Keratinocyte (primary cell): Measurements from ENCODE around the gene CIDEB. TPM values are rescaled to one million over a fixed set of nuclear protein-coding genes. Genes with fewer than 3 reads are reported as not detected.

Experiments
- DNase-seq: peaks from one replicate; pipeline ENCODE4 v3.0.0-alpha.2; 2011; ENCODE audit warnings: low read depth, missing footprints, low spot score
- FAIRE-seq: peaks from 2 replicates; lab custom pipeline; 2011; peaks lifted over from hg19 to GRCh38; lab: Jason Lieb, UNC
- H2AFZ ChIP-seq: 2 replicates; pipeline ENCODE4 v1.6.0; 2012; ENCODE audit warnings: low read length, control low read depth, inconsistent platforms; ENCODE audit not compliant: control insufficient read depth
- H3K27ac ChIP-seq: 2 replicates; pipeline ENCODE4 v1.5.1; 2011; ENCODE audit warnings: low read length; ENCODE audit not compliant: control insufficient read depth, insufficient read depth
- H3K27me3 ChIP-seq: 3 replicates; pipeline ENCODE4 v1.6.0; 2011; ENCODE audit warnings: low read length; ENCODE audit not compliant: control insufficient read depth, insufficient read depth; ENCODE audit errors: extremely low read depth
- H3K36me3 ChIP-seq, 2 experiments: 2 replicates in 1 of 2; 3 replicates in 1 of 2; pipeline ENCODE4 v1.5.1; 2011; ENCODE audit warnings: low read length in 2 of 2, mild to moderate bottlenecking in 1 of 2; ENCODE audit not compliant: control insufficient read depth in 2 of 2, insufficient read depth in 2 of 2; ENCODE audit errors: extremely low read depth in 1 of 2
- H3K4me1 ChIP-seq: 3 replicates; pipeline ENCODE4 v1.5.1; 2011; ENCODE audit warnings: low read length; ENCODE audit not compliant: control insufficient read depth, insufficient read depth; ENCODE audit errors: extremely low read depth
- H3K4me2 ChIP-seq: 3 replicates; pipeline ENCODE4 v1.6.0; 2011; ENCODE audit warnings: low read depth, low read length; ENCODE audit not compliant: control insufficient read depth, insufficient read depth; ENCODE audit errors: extremely low read depth
- H3K4me3 ChIP-seq, 3 experiments: fragments of 200-600 bp in 1 of 3; sonication (generic) in 1 of 3; 2 replicates in 2 of 3; 3 replicates in 1 of 3; pipeline ENCODE4 v1.5.1; 2011 to 2016; ENCODE audit warnings: low read length in 3 of 3, mild to moderate bottlenecking in 3 of 3, control low read depth in 2 of 3, inconsistent platforms in 1 of 3, low read depth in 1 of 3, mixed read lengths in 1 of 3, mixed run types in 1 of 3, moderate library complexity in 1 of 3; ENCODE audit not compliant: control insufficient read depth in 2 of 3, insufficient read depth in 2 of 3; ENCODE audit errors: extremely low read depth in 1 of 3
- H3K79me2 ChIP-seq: 2 replicates; pipeline ENCODE4 v1.6.0; 2012; ENCODE audit warnings: low read length; ENCODE audit not compliant: control insufficient read depth, insufficient read depth
- H3K9ac ChIP-seq: 3 replicates; pipeline ENCODE4 v1.6.0; 2011; ENCODE audit warnings: low read length; ENCODE audit not compliant: control insufficient read depth, insufficient read depth; ENCODE audit errors: extremely low read depth
- H3K9me1 ChIP-seq: 3 replicates; pipeline ENCODE4 v1.6.0; 2011; ENCODE audit warnings: low read length; ENCODE audit not compliant: control insufficient read depth, insufficient read depth; ENCODE audit errors: extremely low read depth
- H3K9me3 ChIP-seq: 2 replicates; pipeline ENCODE4 v1.5.1; 2012; ENCODE audit warnings: low read depth, low read length; ENCODE audit not compliant: control insufficient read depth
- H4K20me1 ChIP-seq: 3 replicates; pipeline ENCODE4 v1.6.0; 2011; ENCODE audit warnings: low read length; ENCODE audit not compliant: control insufficient read depth, insufficient read depth; ENCODE audit errors: extremely low read depth
- CTCF ChIP-seq, 3 experiments: IDR thresholded peaks in 1 of 3; conservative IDR thresholded peaks in 1 of 3; optimal IDR thresholded peaks in 1 of 3; 2 replicates in 2 of 3; 3 replicates in 1 of 3; pipeline versions ENCODE3 to v1.5.1; 2011; ENCODE audit warnings: low read length in 3 of 3, mild to moderate bottlenecking in 3 of 3, moderate library complexity in 2 of 3, control low read depth in 1 of 3, inconsistent platforms in 1 of 3; ENCODE audit not compliant: insufficient read depth in 2 of 3; ENCODE audit errors: extremely low read depth in 1 of 3
- EZH2 ChIP-seq: IDR thresholded peaks from one replicate; pipeline ENCODE4 v1.6.1; 2012; ENCODE audit warnings: inconsistent platforms, mild to moderate bottlenecking, low read length, moderate library complexity
- dilution Hi-C: fragments of 300-500 bp; cut with MboI; formaldehyde crosslinking; loops from one replicate; pipeline ENCODE4 v1.7.0; 2020; ENCODE audit warnings: low sequenced_read_pairs; ENCODE audit not compliant: extremely low pct_ligation_motif_present
- polyA plus RNA-seq, 5 experiments: library from polyadenylated mRNA; depleted of rRNA in 3 of 5; stranded (reverse) in 3 of 5; stranded (forward) in 1 of 5; unstranded in 1 of 5; fragments of >200 nt; gene quantifications; 1 replicate in 1 of 5; 2 replicates in 3 of 5; 3 replicates in 1 of 5; pipeline versions ENCODE4 v1.2.1 to v1.2.3, GENCODE V29; 2011 to 2012; ENCODE audit warnings: missing spikeins in 2 of 5, low read depth in 1 of 5, low replicate concordance in 1 of 5

Gene CIDEB
- polyA plus RNA-seq, 1 donor (not counting 4 experiments of a cell fraction or from before 2014, with no cell fraction given), result 3.7 TPM

DNA sequence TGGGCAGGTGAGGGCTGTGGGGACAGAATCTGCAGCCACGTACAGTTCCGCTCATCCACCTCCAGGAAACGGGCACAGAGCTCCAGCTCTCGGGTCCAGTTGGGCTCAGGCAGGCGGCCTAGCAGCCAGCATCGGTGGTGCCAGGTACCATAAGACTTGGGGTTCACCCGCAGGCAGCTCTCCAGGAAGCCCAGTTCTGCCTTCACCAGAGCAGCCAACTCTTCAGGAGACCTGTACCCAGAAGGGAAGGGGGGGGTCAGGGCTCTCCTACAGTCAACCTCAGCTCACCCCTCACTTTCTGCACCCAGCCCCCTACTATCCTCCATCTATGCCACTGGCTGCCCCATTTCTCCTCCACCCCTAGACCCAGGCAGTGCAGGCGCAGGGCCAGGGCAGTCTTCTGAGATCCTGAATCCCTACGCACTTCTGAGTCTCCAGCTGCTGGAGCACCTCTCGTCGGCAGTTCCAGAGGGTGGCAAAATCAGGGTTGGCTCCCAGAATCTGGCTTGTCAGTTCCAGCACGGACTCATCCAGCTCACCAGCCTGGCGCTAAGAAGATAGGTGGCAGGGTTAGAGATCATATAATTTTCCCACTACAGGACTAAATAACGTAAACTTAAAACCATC lies 37.8 kb downstream of the CIDEB start:
- Histone ChIP-seq H3K4me3 (no peak overlapping the region), H3K9ac (no peak overlapping the region), H3K9me1 (no peaks in the 10 kb centered on the region), H3K4me2 (peak overlapping the region; percentile 86), H2AFZ (no peak overlapping the region), H3K27me3 (no peaks in the 10 kb centered on the region), H3K9me3 (no peaks in the 10 kb centered on the region), H4K20me1 (no peaks in the 10 kb centered on the region), H3K27ac (no peak overlapping the region), H3K79me2 (peaks cover 3% of the 10 kb centered on the region), H3K4me1 (peaks cover 39% of the 10 kb centered on the region), H3K36me3 (peaks cover 15 to 27% of the 10 kb centered on the region in 2 experiments)
- dilution Hi-C loops, result no loop called here
- TF ChIP-seq EZH2, result no peak
- TF ChIP-seq CTCF (optimal IDR thresholded peaks at IDR 0.05 in 1 of 3, IDR thresholded peaks at IDR 0.05 in 1 of 3, conservative IDR thresholded peaks at IDR 0.05 in 1 of 3; ENCODE audit: extremely low read depth in 1 of 3, insufficient read depth in 2 of 3, low read length in 3 of 3), result no peak
- DNase-seq, result no peak
- no peak for FAIRE-seq

DNA sequence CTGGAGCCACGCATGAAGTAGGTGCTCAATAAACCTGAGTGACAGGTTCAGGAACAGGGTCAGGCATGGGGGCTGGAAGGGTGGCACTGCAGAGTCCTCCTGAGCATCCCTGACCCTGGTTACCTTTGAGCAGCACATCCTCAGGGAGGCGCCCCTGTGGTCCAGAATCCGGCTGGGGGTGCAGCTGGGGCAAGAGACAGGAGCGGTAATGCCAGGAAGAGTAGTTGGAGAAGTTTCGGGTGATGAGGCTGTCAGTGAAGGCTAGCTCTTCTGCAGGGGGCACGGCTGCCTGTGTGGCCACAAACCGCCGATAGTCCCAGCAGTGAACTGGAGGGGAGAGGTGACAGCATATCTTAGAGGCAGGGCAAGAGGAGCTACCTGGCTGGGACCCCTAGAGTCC lies 38.4 kb downstream of the CIDEB start:
- H2AFZ ChIP-seq, result no peak overlapping the region
- no peak overlapping the region for H3K4me2 ChIP-seq
- H3K79me2 ChIP-seq, result peaks cover 3% of the 10 kb centered on the region
- FAIRE-seq, result no peak
- TF ChIP-seq CTCF (optimal IDR thresholded peaks at IDR 0.05 in 1 of 3, IDR thresholded peaks at IDR 0.05 in 1 of 3, conservative IDR thresholded peaks at IDR 0.05 in 1 of 3; ENCODE audit: extremely low read depth in 1 of 3, insufficient read depth in 2 of 3, low read length in 3 of 3) (no peak), EZH2 (no peak)
- dilution Hi-C loops, result no loop called here
- no peaks in the 10 kb centered on the region for H3K9me3 ChIP-seq
- H3K9ac ChIP-seq, result no peak overlapping the region
- H3K27me3 ChIP-seq, result no peaks in the 10 kb centered on the region
- no peak overlapping the region for H3K27ac ChIP-seq
- no peak for DNase-seq
- H3K4me1 ChIP-seq, result peaks cover 41% of the 10 kb centered on the region
- H3K4me3 ChIP-seq, result no peak overlapping the region
- peaks cover 15 to 27% of the 10 kb centered on the region in 2 experiments for H3K36me3 ChIP-seq
- H4K20me1 ChIP-seq, result no peaks in the 10 kb centered on the region
- no peaks in the 10 kb centered on the region for H3K9me1 ChIP-seq
